CD4-positive, alpha-beta T cell treated with Interleukin-15 for 4 hours (primary cell): ENCODE measurements around the gene ING2.
"Not testable (repeated sequence)": the region's sequence is repeated elsewhere in the genome, so short reads cannot be mapped to it uniquely, and the experiment has no call there.

ENCODE experiments used
- DNase-seq: peaks from one replicate; pipeline ENCODE4 v3.0.0-alpha.2; 2020; ENCODE audit warnings: low spot score

The ING2 gene

GRCh38 chr4:183504930-183505610, at the start of gene ING2:
Gene ING2 (plus strand): TSS chr4:183505058. CDS start chr4:183505196, 138 bp downstream.
- DNase-seq: no peak

GRCh38 chr4:183455431-183456195, 49.2 kb upstream of the ING2 start:
- no peak for DNase-seq

DNA sequence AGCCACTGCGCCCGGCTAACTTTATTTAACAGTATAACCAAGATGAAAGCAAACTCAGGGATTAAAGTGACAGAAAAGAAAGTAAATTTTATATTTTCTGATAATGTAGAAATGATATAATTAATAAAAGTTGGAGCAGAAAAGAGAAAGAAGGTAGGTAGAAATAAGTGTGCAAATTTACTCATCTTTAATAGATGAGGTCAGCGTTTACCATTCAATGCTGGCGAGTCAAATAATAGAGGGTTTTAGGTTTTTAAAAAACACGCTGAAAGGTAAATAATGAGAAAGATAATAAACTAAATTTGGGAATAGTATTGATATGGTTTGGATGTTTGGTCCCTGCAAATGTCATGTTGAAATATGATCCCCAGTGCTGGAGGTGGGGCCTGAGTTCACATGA, 46.9 kb upstream of the ING2 start:
- no peak for DNase-seq

DNA sequence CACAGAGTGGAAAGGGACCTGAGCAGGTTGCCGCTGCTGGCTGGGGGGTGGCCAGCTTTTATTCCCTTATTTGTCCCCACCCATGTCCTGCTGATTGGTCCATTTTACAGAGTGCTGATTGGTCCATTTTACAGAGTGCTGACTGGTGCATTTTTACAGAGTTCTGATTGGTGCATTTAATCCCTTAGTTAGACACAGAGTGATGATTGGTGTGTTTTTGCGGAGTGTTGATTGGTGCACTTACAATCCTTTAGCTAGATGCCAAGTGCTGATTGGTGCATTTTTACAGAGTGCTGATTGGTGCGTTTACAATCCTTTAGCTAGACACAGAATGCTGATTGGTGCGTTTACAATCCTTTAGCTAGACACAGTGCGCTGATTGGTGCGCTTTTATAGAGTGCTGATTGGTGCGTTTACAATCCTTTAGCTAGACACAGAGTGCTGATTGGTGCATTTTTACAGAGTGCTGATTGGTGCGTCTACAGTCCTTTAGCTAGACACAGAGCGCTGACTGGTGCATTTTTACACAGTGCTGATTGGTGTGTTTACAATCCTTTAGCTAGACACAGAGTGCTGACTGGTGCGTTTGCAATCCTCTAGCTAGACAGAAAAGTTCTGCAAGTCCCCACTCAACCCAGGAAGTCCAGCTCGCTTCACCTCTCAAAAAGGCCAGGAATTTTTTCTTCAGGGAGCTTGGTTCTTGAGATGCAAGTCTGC, 40.8 kb upstream of the ING2 start:
- DNase-seq: not testable (repeated sequence)

GRCh38 chr4:183465879-183466278, 39.0 kb upstream of the ING2 start:
- not testable (repeated sequence) for DNase-seq

DNA sequence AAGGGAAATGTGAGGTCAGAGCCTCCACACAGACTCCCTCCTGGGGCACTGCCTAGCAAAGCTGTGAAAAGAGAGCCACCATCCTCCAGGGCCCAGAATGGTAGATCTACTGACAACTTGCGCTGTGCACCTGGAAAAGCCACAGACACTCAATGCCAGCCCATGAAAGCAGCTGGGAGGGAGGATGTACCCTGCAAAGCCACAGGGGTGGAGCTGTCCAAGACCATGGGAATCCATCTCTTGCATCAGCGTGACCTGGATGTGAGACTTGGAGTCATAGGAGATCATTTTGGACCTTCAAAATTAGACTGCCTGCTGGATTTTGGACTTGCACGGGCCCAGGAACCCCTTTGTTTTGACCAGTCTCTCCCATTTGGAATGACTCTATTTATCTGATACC, 37.6 kb upstream of the ING2 start:
- DNase-seq: no peak

GRCh38 chr4:183468210-183469095, 36.4 kb upstream of the ING2 start:
- no peak for DNase-seq

- no peak for DNase-seq
Measured at GRCh38 chr4:183469285-183469684, 35.6 kb upstream of the ING2 start.

DNA sequence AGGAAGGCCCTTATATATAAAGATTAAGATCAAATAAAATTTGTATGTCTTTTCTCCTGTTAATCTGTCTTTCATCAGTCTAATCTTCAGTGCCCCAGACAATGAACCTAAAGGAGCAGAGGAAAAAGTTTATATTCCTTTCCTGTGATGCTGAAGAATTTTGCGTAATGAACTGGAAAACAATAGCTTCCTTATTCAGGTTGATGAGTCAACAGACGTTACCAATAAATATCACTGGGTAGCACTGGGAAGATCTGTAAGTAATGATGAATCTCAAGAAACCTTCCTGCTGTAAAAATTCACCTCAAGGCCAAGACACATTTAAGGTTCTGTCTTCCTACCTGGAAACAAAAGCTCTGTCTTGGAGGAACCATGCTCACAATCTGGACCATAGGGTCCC, 34.9 kb upstream of the ING2 start:
- DNase-seq: no peak

- DNase-seq: no peak
Measured at GRCh38 chr4:183470821-183471220, 34.0 kb upstream of the ING2 start.

- peak; percentile 75 for DNase-seq
Measured at GRCh38 chr4:183471946-183472708, 32.7 kb upstream of the ING2 start.

DNA sequence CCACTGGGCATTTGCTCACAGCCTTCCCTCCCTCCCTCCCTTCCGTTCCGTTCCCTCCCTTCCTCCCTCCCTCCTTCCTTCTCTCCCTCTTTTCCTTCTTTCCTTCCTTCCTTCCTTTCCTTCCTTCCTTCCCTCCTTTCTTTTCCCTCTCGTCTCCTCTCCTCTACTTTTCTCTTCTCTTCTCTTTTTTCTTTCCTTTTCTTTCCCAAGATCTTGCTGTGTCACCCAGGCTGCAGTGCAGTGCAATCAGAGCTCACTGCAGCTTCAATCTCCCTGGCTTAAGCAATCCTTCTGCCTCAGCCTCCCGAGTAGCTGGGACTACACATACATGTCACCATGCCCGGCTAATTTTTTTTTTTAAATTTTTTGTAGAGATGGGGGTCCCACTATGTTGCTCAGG, 26.7 kb upstream of the ING2 start:
- DNase-seq: no peak

DNA sequence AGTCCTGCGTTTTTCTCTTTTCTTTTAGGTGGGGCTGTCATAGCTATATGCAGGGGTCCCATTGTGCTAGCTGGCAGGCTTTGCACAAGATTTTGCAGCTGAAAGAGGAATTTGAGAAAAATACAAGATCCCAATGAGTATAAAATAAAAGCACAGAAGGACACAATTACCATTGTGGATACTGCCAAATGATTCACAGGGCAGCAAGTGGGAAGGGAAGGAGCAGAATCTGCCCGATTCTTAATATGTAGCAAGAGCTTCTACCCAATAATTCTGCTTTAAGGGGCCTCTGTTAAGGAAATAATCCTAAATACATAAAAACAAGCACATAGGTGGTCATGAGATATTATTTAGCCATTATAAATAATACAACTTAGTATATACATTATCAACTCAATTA, 25.9 kb upstream of the ING2 start:
- DNase-seq: no peak

- DNase-seq: not testable (repeated sequence)
Measured at GRCh38 chr4:183482515-183483095, 22.3 kb upstream of the ING2 start.

DNA sequence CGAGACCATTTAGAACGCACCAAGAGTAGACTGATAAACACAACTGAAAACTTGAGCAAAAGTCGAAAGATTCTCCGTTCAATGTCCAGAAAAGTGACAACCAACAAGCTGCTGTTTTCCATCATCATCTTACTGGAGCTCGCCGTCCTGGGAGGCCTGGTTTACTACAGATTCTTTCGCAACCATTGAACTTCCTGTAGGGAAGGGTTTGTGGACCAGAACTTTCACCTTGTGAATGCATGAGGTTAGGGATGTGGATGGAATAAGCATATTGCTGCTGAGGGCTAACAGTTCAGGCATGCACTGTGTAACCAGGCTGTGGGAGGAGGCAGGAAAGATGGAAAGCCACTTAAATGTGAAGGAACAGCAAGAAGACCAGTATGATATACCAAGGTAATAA, 20.9 kb upstream of the ING2 start:
- DNase-seq: no peak

- no peak for DNase-seq
Measured at GRCh38 chr4:183485411-183486160, 19.3 kb upstream of the ING2 start.

GRCh38 chr4:183492791-183493222, 12.1 kb upstream of the ING2 start:
- no peak for DNase-seq

- DNase-seq: no peak
Measured at GRCh38 chr4:183493246-183493645, 11.6 kb upstream of the ING2 start.

DNA sequence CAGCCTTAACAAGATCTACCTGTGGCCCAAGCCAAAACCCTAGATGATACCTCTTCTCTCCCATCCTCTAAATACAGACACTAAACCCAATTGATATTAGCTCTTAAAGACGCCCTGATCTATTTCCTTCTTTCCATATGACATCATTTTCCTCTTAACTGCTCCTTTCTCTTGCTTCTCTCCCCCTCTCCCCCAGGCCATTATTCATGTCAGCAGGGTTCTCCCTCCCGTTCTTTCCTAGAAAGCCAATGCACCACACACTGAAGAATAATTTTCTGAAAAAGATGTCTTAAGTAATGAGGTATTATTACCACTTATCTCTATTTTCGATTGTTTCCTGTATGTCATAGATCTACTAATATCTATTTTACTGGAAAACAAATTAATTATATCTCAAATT, 9.7 kb upstream of the ING2 start:
- DNase-seq: no peak

DNA sequence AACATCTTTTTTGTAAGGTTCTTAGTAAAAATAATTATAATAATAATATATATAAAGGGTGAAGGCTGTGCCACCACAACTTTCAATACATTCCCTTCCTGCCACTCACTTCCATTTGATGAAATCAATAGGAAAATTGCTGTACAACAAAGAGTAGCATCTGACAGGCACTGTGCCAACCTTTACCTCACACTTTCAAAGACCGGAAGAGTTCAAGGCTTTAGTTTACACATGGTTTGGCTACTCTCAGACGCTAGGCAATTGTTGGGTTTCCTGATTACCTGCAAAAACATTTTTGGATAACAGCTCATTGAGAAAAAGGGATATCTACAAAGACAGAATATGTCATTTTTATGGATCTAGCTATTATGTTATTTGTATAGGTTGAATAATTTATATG, 5.5 kb upstream of the ING2 start:
- DNase-seq: no peak
